Spinal cord (tissue), 4 donors: Measurements from ENCODE around the gene VWCE. TPM values are rescaled to one million over a fixed set of nuclear protein-coding genes. Genes with fewer than 3 reads are reported as not detected.

ENCODE experiments used
- polyA plus RNA-seq, 2 donors: library from polyadenylated mRNA; unstranded; fragments of 120-200 nt; gene quantifications; one replicate each; pipeline ENCODE4 v1.2.1, GENCODE V29; 2013; ENCODE audit not compliant: insufficient read length in 2 of 2
- total RNA-seq, 2 donors: library from RNA; depleted of rRNA in 1 of 2; stranded (reverse); fragments of 120-200 nt in 1 of 2; fragments of >200 nt in 1 of 2; gene quantifications; one replicate each; pipeline versions ENCODE4 v1.2.3 to v1.2.4, GENCODE V29; 2013 to 2014

Gene VWCE
- total and polyA plus RNA-seq, 4 donors = 1.5 to 10.7 (median 3.8) TPM

Other genes with a start within 250 kb of the VWCE start
- gene CD5, start 192.8 kb downstream of the VWCE start, total RNA-seq = under 1 TPM in 1 of 2 donors, not detected in 1; 0.10 TPM
- gene CD5, start 192.8 kb downstream of the VWCE start, polyA plus RNA-seq = under 1 TPM; 0.08 to 0.15 TPM
- 10 to 100 TPM in 1 of 2 donors, 1 to 10 TPM in 1; 4.8 to 11.4 TPM for gene VPS37C, start 133.9 kb downstream of the VWCE start, total RNA-seq
- gene VPS37C, start 133.9 kb downstream of the VWCE start, polyA plus RNA-seq = 10 to 100 TPM; 14.1 to 16.5 TPM
- gene PGA3, start 91.8 kb downstream of the VWCE start, total RNA-seq = under 1 TPM; 0.59 to 0.66 TPM
- under 1 TPM; 0.17 to 0.21 TPM for gene PGA3, start 91.8 kb downstream of the VWCE start, polyA plus RNA-seq
- gene PGA4, start 73.0 kb downstream of the VWCE start, total RNA-seq = 1 to 10 TPM in 1 of 2 donors, under 1 TPM in 1; 0.99 to 1.8 TPM
- gene PGA4, start 73.0 kb downstream of the VWCE start, polyA plus RNA-seq = under 1 TPM in 1 of 2 donors, not detected in 1; 0.39 TPM
- gene PGA5, start 54.1 kb downstream of the VWCE start, total RNA-seq = under 1 TPM; 0.33 to 0.50 TPM
- gene PGA5, start 54.1 kb downstream of the VWCE start, polyA plus RNA-seq = under 1 TPM; 0.77 to 0.79 TPM
- gene DDB1, start 37.8 kb upstream of the VWCE start, total RNA-seq = 100 to 1,000 TPM; 162 to 254 TPM
- 100 to 1,000 TPM; 174 to 179 TPM for gene DDB1, start 37.8 kb upstream of the VWCE start, polyA plus RNA-seq
- gene TKFC, start 37.9 kb upstream of the VWCE start, total RNA-seq = 10 to 100 TPM; 14.9 to 27.9 TPM
- 10 to 100 TPM; 29.6 to 37.7 TPM for gene TKFC, start 37.9 kb upstream of the VWCE start, polyA plus RNA-seq
- 10 to 100 TPM; 12.5 to 16.1 TPM for gene CYB561A3, start 66.6 kb upstream of the VWCE start, total RNA-seq
- gene CYB561A3, start 66.6 kb upstream of the VWCE start, polyA plus RNA-seq = 10 to 100 TPM; 19.3 to 27.3 TPM
- gene TMEM138, start 67.1 kb upstream of the VWCE start, total RNA-seq = 10 to 100 TPM; 19.0 to 30.4 TPM
- 10 to 100 TPM; 32.3 to 41.2 TPM for gene TMEM138, start 67.1 kb upstream of the VWCE start, polyA plus RNA-seq
- gene TMEM216, start 97.3 kb upstream of the VWCE start, total RNA-seq = 10 to 100 TPM; 12.8 to 22.6 TPM
- 10 to 100 TPM; 20.9 to 26.9 TPM for gene TMEM216, start 97.3 kb upstream of the VWCE start, polyA plus RNA-seq
- 10 to 100 TPM; 30.4 to 46.2 TPM for gene CPSF7, start 134.7 kb upstream of the VWCE start, total RNA-seq
- gene CPSF7, start 134.7 kb upstream of the VWCE start, polyA plus RNA-seq = 100 to 1,000 TPM in 1 of 2 donors, 10 to 100 TPM in 1; 95.5 to 104 TPM
- gene SDHAF2, start 134.8 kb upstream of the VWCE start, total RNA-seq = 10 to 100 TPM; 34.7 to 64.5 TPM
- gene SDHAF2, start 134.8 kb upstream of the VWCE start, polyA plus RNA-seq = 10 to 100 TPM; 40.3 to 52.7 TPM
- gene LRRC10B, start 213.4 kb upstream of the VWCE start, total RNA-seq = 1 to 10 TPM; 1.4 to 6.4 TPM
- gene LRRC10B, start 213.4 kb upstream of the VWCE start, polyA plus RNA-seq = 10 to 100 TPM in 1 of 2 donors, 1 to 10 TPM in 1; 8.2 to 11.8 TPM